ENCODE data around the gene HEXD.

- TF ChIP-seq, protein P1, sequence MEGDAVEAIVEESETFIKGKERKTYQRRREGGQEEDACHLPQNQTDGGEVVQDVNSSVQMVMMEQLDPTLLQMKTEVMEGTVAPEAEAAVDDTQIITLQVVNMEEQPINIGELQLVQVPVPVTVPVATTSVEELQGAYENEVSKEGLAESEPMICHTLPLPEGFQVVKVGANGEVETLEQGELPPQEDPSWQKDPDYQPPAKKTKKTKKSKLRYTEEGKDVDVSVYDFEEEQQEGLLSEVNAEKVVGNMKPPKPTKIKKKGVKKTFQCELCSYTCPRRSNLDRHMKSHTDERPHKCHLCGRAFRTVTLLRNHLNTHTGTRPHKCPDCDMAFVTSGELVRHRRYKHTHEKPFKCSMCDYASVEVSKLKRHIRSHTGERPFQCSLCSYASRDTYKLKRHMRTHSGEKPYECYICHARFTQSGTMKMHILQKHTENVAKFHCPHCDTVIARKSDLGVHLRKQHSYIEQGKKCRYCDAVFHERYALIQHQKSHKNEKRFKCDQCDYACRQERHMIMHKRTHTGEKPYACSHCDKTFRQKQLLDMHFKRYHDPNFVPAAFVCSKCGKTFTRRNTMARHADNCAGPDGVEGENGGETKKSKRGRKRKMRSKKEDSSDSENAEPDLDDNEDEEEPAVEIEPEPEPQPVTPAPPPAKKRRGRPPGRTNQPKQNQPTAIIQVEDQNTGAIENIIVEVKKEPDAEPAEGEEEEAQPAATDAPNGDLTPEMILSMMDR (IDR thresholded peaks at IDR 0.05; ENCODE audit: control extremely low read depth in 1 of 3, insufficient read depth in 1 of 3, low read depth in 1 of 3, low read length in 3 of 3): no peak
- TF ChIP-seq POLR2A (IDR thresholded peaks at IDR 0.05; ENCODE audit: control extremely low read depth in 1 of 2, low read depth in 2 of 2, low read length in 2 of 2) (no peak), YY1 (IDR thresholded peaks at IDR 0.05; ENCODE audit: low read depth, low read length) (no peak), BCL11A (IDR thresholded peaks at IDR 0.05; ENCODE audit: low read depth in 2 of 2, low read length in 2 of 2) (no peak), ZNF274 (IDR thresholded peaks at IDR 0.05; ENCODE audit: borderline replicate concordance, extremely low read depth, low read length) (no peak), EZH2 (IDR thresholded peaks at IDR 0.05; ENCODE audit: low read depth, low read length, severe bottlenecking) (no peak), HDAC2 (IDR thresholded peaks at IDR 0.05; ENCODE audit: borderline replicate concordance in 1 of 2, low read depth in 2 of 2, low read length in 2 of 2) (no peak), RAD21 (IDR thresholded peaks at IDR 0.05 in 1 of 2, conservative IDR thresholded peaks at IDR 0.05 in 1 of 2; ENCODE audit: low read depth in 2 of 2, low read length in 2 of 2) (no peak), RBBP5 (IDR thresholded peaks at IDR 0.05; ENCODE audit: borderline replicate concordance, low read depth, low read length) (no peak)
- TF ChIP-seq, protein P2, sequence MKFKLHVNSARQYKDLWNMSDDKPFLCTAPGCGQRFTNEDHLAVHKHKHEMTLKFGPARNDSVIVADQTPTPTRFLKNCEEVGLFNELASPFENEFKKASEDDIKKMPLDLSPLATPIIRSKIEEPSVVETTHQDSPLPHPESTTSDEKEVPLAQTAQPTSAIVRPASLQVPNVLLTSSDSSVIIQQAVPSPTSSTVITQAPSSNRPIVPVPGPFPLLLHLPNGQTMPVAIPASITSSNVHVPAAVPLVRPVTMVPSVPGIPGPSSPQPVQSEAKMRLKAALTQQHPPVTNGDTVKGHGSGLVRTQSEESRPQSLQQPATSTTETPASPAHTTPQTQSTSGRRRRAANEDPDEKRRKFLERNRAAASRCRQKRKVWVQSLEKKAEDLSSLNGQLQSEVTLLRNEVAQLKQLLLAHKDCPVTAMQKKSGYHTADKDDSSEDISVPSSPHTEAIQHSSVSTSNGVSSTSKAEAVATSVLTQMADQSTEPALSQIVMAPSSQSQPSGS (IDR thresholded peaks at IDR 0.05; ENCODE audit: low read length): no peak
These were observed 20.5 kb upstream of the HEXD start for GRCh38 chr17:82397449-82398335.
